Stomach smooth muscle (tissue), 2 donors: ENCODE data around the gene ANXA11.
A peak's percentile ranks its signal among the peaks of the same experiment; 100 is the strongest.
"Not testable (repeated sequence)": the region's sequence is repeated elsewhere in the genome, so short reads cannot be mapped to it uniquely, and the experiment has no call there.

Experiments used
- H3K27ac ChIP-seq: one replicate; pipeline ENCODE4 v1.7.0; 2013; ENCODE audit warnings: mild to moderate bottlenecking, low read length, inconsistent platforms
- H3K27me3 ChIP-seq, 2 donors: one replicate each; pipeline ENCODE4 v1.7.0; 2013; ENCODE audit warnings: low read length in 2 of 2; ENCODE audit not compliant: insufficient read depth in 2 of 2, control insufficient read depth in 1 of 2
- H3K36me3 ChIP-seq, 2 donors: one replicate each; pipeline ENCODE4 v1.7.0; 2013; ENCODE audit warnings: low read length in 2 of 2; ENCODE audit not compliant: control insufficient read depth in 2 of 2, insufficient read depth in 2 of 2
- H3K4me1 ChIP-seq: one replicate; pipeline ENCODE4 v1.7.0; 2013; ENCODE audit warnings: low read length; ENCODE audit not compliant: control insufficient read depth, insufficient read depth
- H3K4me3 ChIP-seq, 2 donors: one replicate each; pipeline ENCODE4 v1.7.0; 2013; ENCODE audit warnings: low read length in 2 of 2
- H3K9ac ChIP-seq, 2 donors: one replicate each; pipeline ENCODE4 v1.7.0; 2013; ENCODE audit warnings: low read length in 2 of 2, mild to moderate bottlenecking in 1 of 2
- H3K9me3 ChIP-seq, 2 donors: one replicate each; pipeline ENCODE4 v1.7.0; 2013; ENCODE audit warnings: low read length in 2 of 2; ENCODE audit not compliant: control insufficient read depth in 2 of 2
- donor health status: healthy.
- donor health status: Pancreatic carcinoma.

ANXA11 gene

DNA sequence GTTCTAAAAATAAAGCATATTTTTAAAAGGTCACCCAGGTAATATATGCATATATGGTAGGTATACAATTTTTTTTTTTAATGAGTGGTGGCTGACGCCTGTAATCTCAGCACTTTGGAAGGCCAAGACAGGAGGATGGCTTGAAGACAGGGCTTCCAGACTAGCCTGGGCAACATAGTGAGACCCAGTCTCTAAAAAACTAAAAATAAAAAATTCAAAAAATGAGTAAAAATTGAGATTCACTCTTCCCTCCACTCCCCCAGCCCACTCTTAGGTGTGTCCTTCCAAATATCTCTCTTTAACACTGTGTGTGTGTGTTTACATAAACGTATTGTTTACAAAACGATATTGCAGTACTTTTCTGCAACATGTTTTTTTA lies 929 bp upstream of the ANXA11 start:
- peak overlapping the region; percentile 90 for H3K27ac ChIP-seq
- H3K9ac ChIP-seq, result peak overlapping the region in 1 of 2 donors; percentile 61
- peaks cover 58% of the 10 kb centered on the region for H3K4me1 ChIP-seq
- peak overlapping the region; percentile 84 to 86 for H3K4me3 ChIP-seq
- H3K9me3 ChIP-seq, result no peaks in the 10 kb centered on the region
- H3K27me3 ChIP-seq, result no peaks in the 10 kb centered on the region
- no peaks in the 10 kb centered on the region for H3K36me3 ChIP-seq

GRCh38 chr10:80204677-80205476 lies 460 bp downstream of the ANXA11 start:
- Histone ChIP-seq H3K4me1 (peaks cover 65% of the 10 kb centered on the region), H3K9me3 (no peaks in the 10 kb centered on the region), H3K36me3 (no peaks in the 10 kb centered on the region), H3K27me3 (no peaks in the 10 kb centered on the region), H3K4me3 (peak overlapping the region; percentile 84 to 86), H3K27ac (peak overlapping the region; percentile 90), H3K9ac (peak overlapping the region; percentile 61 to 93)

GRCh38 chr10:80203835-80204676 lies 1.3 kb downstream of the ANXA11 start:
- H3K27ac ChIP-seq, result peak overlapping the region; percentile 90
- H3K36me3 ChIP-seq, result no peaks in the 10 kb centered on the region
- H3K4me1 ChIP-seq, result peaks cover 71% of the 10 kb centered on the region
- peak overlapping the region; percentile 84 to 86 for H3K4me3 ChIP-seq
- H3K9ac ChIP-seq, result peak overlapping the region; percentile 61 to 78
- H3K9me3 ChIP-seq, result no peaks in the 10 kb centered on the region
- H3K27me3 ChIP-seq, result no peaks in the 10 kb centered on the region

DNA sequence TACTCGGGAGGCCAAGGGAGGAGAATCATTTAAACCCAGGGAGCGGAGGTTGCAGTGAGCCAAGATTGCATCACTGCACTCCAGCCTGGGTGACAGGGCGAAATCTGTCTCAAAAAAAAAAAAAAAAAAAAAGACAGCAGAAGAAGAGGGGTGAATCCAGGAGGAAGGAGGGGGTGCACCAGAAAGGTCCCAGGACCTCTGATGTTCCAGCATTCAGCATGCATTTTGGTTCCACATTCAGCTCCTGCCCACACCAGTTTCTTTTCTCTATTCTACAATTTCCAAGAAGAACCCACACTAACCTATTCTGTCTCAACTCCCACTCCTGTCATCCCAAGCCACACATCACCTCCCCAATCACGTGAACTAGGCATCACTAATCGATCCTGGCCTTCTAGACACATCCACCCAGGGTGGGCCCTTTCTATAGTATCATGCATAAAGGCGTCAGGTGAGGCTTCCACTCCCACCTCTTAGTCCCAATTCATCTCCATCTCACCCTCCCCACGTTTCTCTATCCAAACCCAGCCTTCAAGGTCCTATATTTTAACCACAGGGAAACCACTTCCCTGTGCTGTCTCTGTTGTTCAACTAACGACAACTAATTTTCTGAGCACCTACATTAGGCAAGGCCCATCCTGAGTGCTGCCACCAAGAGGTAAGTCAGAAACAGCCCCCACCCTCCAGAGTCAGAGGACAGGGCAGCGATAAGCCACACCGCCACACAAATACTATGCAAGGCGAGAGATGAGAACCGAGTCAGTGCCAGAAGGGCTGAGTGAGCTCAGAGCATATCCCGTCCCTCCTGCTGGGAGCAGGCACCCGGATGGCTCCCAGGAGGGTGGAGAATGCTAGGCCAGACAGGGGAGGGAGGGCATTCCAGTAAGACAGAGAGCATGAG lies 2.2 kb downstream of the ANXA11 start:
- H3K27ac ChIP-seq, result peak overlapping the region; percentile 90
- peak overlapping the region; percentile 18 to 78 for H3K9ac ChIP-seq
- no peaks in the 10 kb centered on the region for H3K36me3 ChIP-seq
- peaks cover 68% of the 10 kb centered on the region for H3K4me1 ChIP-seq
- H3K4me3 ChIP-seq, result peak overlapping the region; percentile 84 to 86
- H3K9me3 ChIP-seq, result no peaks in the 10 kb centered on the region
- H3K27me3 ChIP-seq, result no peaks in the 10 kb centered on the region

DNA sequence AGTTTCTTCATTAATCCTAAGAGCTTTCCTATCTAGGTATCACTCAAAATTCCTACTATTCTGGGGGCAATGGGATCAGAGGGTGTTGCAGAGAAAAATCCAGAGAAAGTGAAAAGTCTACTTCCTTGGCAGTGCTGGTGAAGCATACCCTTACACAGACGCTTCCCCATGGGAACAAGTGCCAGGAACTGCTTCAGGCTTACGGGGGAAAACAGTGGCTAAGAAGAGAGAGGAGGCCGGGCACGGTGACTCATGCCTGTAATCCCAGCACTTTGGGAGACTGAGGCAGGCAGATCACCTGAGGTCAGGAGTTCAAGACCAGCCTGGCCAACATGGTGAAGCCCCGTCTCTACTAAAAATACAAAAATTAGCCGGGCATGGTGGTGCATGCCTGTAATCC lies 2.8 kb downstream of the ANXA11 start:
- H3K4me3 ChIP-seq, H3K9me3 ChIP-seq, H3K36me3 ChIP-seq, H3K27me3 ChIP-seq, H3K9ac ChIP-seq: not testable (repeated sequence)
- Histone ChIP-seq H3K27ac (peak overlapping the region; percentile 90), H3K4me1 (peaks cover 66% of the 10 kb centered on the region)

DNA sequence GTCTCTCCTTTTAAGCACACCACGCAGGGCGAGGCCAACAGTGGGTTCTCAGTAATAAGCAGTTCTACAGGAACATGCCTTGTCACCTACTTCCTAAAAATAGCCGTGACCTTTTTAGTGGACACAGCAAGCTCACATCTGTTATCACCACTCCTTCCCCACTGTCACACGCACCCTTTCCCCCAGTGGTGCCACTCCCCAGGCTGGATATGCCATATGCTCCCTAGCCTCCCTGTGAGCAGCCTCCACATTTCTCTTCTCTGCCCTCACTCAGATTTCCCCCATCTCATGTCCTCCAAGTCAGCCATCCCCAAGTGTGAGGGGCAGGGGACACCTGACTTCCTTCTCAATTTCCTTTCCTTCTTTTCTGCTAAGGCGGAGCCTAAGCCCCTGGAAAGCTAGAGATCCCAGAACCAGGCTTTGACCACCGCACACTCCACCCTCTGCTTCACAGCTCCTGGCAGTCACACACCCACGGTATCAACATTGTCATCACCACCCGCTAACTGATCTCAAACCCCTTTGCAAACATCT lies 3.7 kb downstream of the ANXA11 start:
- H3K36me3 ChIP-seq, result no peaks in the 10 kb centered on the region
- H3K4me3 ChIP-seq, result no peak overlapping the region
- peaks cover 67% of the 10 kb centered on the region for H3K4me1 ChIP-seq
- no peak overlapping the region for H3K9ac ChIP-seq
- no peaks in the 10 kb centered on the region for H3K9me3 ChIP-seq
- no peak overlapping the region for H3K27ac ChIP-seq
- no peaks in the 10 kb centered on the region for H3K27me3 ChIP-seq

DNA sequence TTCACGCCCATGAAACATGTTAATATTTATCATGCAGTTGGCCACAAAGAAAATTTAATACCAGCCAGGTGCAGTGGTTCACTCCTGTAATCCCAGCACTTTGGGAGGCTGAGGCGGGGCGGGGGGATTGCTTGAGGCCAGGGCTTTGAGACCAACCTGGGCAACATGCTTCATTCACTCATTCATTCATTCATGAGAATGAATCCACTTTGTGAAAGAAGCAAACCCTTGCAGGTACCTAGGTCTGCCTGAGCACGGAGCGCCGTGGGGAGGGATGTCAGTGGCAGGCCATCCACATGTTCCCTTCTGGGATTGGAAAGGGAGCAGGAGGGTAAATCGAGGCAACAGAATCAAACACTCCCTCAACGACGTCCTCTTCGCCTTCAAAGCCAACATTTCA lies 4.7 kb downstream of the ANXA11 start:
- H3K27ac ChIP-seq, result peak overlapping the region; percentile 31
- H3K4me3 ChIP-seq, result no peak overlapping the region
- no peaks in the 10 kb centered on the region for H3K27me3 ChIP-seq
- peaks cover 64% of the 10 kb centered on the region for H3K4me1 ChIP-seq
- H3K36me3 ChIP-seq, result no peaks in the 10 kb centered on the region
- H3K9me3 ChIP-seq, result no peaks in the 10 kb centered on the region
- no peak overlapping the region for H3K9ac ChIP-seq

- H3K9me3 ChIP-seq, result no peaks in the 10 kb centered on the region
- no peak overlapping the region for H3K4me3 ChIP-seq
- no peaks in the 10 kb centered on the region for H3K27me3 ChIP-seq
- H3K36me3 ChIP-seq, result no peaks in the 10 kb centered on the region
- H3K9ac ChIP-seq, result no peak overlapping the region
- H3K4me1 ChIP-seq, result peaks cover 64% of the 10 kb centered on the region
- H3K27ac ChIP-seq, result peak overlapping the region; percentile 31
Observed at GRCh38 chr10:80200259-80200658, 5.1 kb downstream of the ANXA11 start.

DNA sequence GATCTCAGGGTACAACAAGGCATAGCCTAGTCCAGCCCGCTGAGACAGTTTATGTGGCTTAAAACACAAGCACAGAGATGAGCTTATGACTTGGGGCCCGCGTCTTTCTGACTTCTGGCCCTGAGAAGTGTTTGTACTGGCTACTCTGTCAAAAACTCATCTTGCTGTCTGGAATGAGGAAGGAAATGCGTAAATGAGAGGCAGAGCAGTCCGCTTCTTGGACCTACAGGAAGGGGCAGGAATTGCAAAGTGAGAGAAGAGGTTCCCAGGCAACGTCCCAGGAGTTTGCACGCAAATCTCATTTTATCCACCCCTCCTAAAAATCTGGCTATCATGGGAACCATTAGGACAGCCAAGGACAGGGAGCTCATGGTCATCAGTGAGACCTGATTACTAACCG lies 5.5 kb downstream of the ANXA11 start:
- Histone ChIP-seq H3K27me3 (no peaks in the 10 kb centered on the region), H3K4me1 (peaks cover 66% of the 10 kb centered on the region), H3K9ac (peak overlapping the region in 1 of 2 donors; percentile 21), H3K4me3 (no peak overlapping the region), H3K27ac (no peak overlapping the region), H3K9me3 (no peaks in the 10 kb centered on the region), H3K36me3 (peaks cover 0 to 2% of the 10 kb centered on the region in 2 donors)
